HG02759 (cell line): ENCODE measurements around the gene PTCH1.

Source experiments
- ATAC-seq: cut with Tn5 transposase; IDR thresholded peaks from one replicate; pipeline ENCODE4 v1.9.1; 2021; ENCODE audit warnings: mild to moderate bottlenecking, moderate library complexity; ENCODE audit not compliant: unreplicated experiment

PTCH1 gene

GRCh38 chr9:95516734-95517558 is at the start of gene PTCH1:
Gene PTCH1 (minus strand): TSS chr9:95516971.
- no peak for ATAC-seq

DNA sequence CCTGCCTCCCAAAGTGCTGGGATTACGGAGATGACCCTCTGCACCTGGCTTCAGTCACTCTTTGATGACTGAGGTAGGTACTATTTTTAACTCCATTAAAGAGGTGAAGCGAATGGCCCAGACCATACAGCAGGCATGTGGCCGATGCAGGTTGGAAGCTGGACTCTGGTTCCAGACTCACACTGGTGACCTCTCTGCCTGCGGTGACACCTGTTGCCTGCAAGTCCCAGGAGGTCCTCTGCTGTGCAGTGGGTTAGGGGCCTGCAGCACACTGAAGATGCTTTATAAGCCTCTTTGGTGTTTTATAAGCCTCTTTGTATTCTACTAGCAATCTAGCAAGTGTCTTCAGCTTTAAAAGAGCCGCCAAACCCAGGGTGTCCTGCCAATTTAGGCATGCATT is 49.2 kb upstream of the PTCH1 start:
- no peak for ATAC-seq

DNA sequence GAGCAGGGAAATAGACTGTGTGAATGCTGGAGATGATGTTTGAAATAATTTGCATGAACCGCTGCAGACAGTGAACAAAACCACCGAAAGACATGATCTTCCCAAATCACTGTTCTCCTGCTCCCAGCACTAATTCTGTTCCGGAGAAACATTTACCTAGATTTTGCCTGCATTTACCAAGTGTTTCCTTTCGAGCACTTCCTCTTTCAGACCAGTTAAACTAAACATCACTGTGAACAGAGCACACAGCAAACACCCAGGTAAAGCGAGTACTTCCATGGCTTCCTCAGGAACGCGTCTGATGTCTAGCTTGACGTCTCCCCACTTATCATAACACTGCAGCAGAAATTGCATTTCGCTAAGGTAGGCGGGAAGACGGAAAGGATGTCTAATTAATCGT is 45.1 kb upstream of the PTCH1 start:
- no peak for ATAC-seq

DNA sequence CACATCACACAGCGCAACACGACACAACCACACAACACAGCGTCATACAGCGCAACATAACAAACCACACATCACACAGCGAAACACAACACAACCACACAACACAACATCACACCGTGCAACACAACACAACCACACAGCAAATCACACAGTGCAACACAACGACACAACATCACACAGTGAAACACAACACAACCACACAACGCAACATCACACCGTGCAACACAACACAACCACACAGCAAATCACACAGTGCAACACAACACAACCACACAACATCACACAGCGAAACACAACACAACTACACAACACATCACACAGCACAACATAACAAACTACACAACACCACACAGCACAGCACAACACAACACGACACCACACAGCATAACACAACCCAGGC is 40.4 kb upstream of the PTCH1 start:
- no peak for ATAC-seq

DNA sequence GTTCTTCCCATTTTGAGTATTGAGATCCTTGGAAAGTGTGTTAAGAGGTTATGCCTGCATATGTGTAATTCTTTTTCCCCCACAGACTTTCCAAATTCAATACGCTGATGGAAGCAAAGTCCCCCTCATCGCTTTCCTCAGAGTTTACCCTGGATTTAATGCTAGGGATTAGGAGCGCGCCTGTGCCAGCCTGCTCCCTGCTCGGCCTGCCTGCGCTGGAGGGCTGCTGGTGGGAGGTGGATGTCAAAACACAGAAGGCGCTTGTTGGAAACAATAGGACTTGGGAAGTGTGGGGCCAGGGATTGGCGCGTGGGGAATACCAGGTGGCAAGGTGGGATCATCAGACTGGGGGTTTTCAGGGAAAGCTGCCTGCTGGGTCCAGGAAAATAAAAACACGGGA is 39.8 kb upstream of the PTCH1 start:
- no peak for ATAC-seq

DNA sequence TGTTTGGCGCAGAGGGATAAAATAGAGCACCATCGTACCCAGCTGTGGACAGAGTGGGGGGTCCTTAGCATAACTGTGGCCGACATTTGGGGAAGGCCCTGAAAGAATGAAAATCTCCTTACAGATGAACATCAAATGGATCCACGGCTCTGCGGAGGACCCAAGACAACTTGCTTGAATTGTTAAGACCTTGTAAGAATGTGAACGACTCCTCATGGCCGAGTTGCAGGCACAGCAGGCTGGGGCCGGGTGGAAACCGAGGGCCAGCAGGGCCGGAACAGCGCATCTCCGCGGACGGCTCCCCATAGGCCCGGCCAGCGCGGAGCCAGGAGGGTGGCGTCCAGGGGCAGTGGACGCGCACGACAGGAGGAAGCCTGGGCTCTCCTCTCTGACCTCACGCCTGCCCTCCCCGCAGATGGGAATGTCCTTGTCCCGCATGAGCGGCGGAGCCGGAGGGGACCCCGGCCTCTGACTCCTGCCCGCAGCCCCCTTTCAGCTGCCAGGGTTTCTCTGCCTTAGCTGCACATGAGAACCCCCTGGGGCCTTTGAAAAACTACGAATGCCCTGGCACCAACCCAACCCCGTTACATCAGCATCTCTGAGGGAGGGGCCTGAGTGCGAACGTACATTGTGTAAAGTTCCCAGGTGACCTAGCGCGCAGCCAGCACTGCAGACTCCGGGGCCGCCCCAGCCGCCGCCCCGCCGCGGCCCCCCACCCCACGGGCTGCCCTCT is 36.2 kb upstream of the PTCH1 start:
- no peak for ATAC-seq

DNA sequence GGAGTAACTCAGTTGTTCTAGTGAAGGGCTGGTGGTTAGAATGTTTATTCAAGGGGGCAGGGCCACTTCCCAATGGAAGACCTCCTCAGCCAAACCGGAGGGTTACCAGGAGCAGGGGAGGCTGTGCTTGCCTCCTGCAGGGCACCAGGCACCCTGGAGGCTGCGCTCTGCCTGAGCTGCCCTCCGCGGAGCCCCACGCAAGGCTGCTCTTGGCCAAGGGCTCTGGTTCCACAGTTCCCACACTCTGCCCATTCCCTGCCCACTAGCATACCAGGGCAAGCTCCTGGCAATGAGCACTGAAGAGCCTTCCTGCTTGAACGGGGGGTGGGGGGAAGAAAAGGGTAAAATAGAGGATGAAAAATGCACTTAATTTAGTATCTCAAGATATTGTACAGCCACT is 35.5 kb upstream of the PTCH1 start:
- no peak for ATAC-seq

- ATAC-seq, result no peak
Observed at GRCh38 chr9:95551406-95551805, 34.6 kb upstream of the PTCH1 start.

DNA sequence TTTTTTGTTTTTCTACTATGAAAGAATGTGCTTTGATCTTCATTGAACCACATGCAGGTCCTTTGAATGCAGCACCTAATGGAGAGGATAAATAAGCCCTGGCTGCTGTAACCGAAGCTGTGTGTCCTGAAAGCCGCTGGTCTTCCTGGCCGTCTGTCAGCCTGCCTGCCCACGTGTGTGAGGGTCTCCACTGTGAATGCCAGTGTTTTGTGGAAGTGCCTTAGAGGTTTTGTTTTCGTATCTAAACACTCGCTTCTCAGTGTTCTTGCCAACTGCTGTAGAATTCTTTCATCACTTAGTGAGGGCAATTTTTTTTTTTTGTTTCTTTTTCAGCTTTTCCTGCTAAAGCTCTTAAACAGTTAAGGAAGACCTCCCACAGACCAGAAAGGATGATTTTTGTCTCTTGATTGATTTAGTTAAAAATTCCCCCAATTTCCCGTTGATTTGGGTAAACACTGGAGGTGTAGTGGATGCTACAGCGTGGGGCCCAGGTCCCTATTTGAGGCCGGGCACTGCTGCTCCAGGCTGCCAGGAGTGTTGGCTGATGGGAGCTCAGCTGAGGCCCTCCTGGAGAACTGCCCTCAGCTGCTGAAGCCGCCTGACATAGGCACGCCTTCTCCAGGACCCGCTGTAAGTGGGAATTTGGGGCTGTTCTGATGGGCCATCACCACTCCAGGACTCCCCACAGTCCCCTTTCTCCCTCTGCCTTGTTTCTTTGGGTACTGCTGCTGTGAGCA is 29.2 kb upstream of the PTCH1 start:
- ATAC-seq, result no peak

GRCh38 chr9:95533996-95534680 is 17.4 kb upstream of the PTCH1 start:
- no peak for ATAC-seq

- ATAC-seq, result no peak
Observed at GRCh38 chr9:95529910-95530309, 13.1 kb upstream of the PTCH1 start.

GRCh38 chr9:95528908-95529502 is 12.2 kb upstream of the PTCH1 start:
- ATAC-seq, result no peak

GRCh38 chr9:95522871-95523370 is 6.2 kb upstream of the PTCH1 start:
- ATAC-seq, result no peak

- ATAC-seq, result no peak
Observed at GRCh38 chr9:95521699-95522098, 4.9 kb upstream of the PTCH1 start.

DNA sequence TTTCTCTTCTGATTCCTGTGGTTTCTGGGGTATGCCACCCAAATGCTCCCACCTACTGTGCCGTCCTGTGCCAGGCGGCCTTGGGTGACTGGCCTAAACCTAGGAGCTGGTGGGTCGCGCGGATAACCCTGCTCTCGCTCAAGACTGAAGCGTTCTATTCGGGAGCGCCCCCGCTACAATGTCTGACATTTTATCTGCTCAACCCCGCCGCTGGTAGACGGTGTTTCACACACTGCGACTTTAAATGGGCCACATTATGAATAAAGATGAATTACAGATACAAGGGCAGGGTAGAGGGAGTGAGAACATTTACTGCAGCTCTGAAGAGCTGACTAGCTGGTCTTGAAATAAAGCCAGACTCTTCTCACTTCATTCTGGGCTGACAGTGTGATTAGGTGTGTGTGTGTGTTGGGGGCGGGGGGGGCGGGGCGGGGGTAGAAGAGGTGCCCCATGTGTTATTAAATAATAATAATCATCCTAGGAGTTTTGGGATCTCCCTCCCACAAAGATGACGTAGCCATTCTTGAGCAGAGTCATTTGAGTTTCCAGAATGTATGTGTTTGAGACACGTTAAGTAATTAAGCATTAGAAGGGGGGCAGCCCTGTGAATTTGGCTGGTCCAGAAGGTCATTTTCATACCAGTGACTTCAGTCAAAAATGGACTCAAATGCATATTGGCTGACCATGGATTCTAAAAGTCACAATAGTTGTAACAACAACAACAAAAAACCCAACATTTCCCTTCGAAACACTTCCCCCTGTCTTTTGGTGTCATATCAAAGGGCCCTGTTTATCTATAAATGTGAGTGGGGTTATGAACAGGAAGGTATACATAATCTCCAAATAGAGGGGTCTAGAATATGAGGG is 1.0 kb upstream of the PTCH1 start:
- ATAC-seq, result no peak

DNA sequence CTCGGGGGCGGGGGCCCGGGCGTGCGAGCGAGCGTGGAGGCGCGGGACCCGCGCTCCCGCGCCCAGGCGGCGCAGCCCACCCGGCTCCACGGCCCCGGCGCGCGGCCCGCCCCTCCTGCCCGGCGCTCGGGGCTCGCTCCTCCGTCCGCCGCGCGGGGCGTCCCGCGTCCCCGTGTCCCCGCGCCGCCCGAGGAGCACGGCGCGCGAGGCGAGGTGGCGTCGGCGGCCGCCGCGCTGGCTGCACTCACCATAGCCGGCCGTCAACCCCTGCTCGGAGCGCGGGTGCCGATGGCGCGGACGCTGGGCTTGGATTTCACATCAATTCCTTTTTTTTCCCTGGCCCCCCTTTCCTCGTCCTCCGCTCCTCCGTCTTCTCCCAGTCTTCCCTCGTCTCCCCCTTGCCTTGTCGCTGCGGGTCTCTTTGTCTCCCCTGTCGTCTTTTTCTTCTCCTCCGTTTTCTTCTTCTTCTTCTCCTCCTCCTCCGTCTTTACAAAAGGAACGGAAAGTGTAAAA is 494 bp downstream of the PTCH1 start:
- ATAC-seq, result no peak

DNA sequence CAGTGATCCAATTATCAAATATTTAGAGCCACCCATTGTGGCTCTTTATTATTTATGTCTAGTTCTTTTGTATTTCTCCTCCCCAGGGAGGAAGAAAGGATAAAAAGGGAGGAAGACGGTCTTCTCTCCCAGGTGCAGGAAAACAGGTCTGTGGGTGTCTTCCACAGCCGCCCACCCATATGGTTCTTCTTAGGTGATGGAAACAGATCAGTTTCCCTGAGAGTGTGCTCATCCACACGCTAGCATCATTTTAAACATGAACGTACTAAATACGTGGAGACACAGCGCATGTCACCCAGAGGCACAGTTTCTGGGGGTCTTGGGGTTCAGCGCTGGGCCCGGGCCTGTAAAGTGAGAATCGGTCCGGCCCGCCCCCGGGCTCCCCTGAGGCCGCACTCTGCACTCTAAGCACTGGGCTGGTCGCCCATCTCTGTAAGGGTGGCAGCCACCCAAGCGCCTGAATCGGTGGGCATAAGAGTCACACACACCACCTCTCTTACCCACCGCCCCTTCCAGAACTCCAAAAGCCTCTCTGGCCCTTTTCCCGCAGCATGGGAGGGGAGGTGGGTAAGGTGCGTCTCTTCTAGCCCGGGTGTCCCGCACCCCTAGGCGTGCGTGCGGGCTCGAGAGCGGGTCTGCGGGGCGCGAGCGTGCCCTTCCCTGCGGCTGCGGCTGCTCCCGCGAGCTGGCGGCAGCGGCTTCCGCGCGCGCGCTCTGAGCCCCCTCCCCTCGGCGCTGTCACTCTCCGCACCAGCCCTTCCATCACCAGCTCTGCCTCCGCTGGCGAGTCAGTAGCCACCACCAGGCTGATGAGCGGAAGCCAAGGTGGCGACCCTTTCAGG is 1.3 kb downstream of the PTCH1 start:
- no peak for ATAC-seq

GRCh38 chr9:95514342-95514741 is 2.4 kb downstream of the PTCH1 start:
- no peak for ATAC-seq
